ENCODE measurements around the gene ABCE1. TPM values are rescaled to one million over a fixed set of nuclear protein-coding genes. Genes with fewer than 3 reads are reported as not detected.

ABCE1 gene
- total and polyA plus RNA-seq, 10 of the 15 experiments (the other 5 are each of a cell fraction or from before 2014, with no cell fraction given): 75.9 to 172 (median 134) TPM

DNA sequence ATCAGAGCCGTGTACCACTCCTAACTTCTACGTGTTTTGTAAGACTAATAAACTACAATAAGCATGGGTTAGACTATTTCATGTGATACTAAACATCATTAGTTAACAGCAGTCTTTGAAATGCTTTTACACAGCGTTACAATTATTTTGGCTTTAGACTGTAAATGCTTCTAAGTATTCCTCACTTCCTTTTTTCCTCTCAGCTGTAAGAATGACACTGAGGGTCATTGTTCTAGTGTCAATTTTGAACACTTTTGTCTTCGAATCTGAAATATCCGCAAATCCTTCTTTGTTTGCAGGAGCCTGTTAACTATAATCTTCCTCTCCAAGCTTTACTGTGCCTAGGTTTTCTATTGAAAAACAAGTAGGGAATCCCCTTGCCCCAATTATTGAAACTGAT lies 1.5 kb downstream of the ABCE1 start:
- BruUV-seq (replicated peaks): no TSS peak
- WGBS (ENCODE audit: insufficient coverage, insufficient replicate concordance, low lambda C conversion rate, missing lambda C conversion rate): 0% methylated on average over 5 of the region's 5 CpGs
- in situ Hi-C loops (cut with MboI): loop anchor here (25.0 kb wide), 1 partner anchor 1562 kb away; no protein-coding TSS in a partner anchor
- ATAC-seq (peak; percentile 12), FAIRE-seq (no peak), DNase-seq (ENCODE audit: low read depth, low spot score) (no peak)
- H3K4me2 ChIP-seq (ENCODE audit: control insufficient read depth, insufficient read depth): peak overlapping the region; percentile 9
- peak overlapping the region; percentile 94 for H3K4me3 ChIP-seq
- peak overlapping the region; percentile 86 for H3K27ac ChIP-seq (ENCODE audit: control insufficient read depth, insufficient read depth)
- peaks cover 93% of the 10 kb centered on the region for H3K79me2 ChIP-seq (ENCODE audit: control insufficient read depth, insufficient read depth, low read length)
- no peak overlapping the region for H2AFZ ChIP-seq (ENCODE audit: control insufficient read depth, low read depth, low read length)
- RAD21 ChIA-PET (ENCODE audit: unreplicated experiment): interaction anchor here (0.6 to 4.4 kb wide), 9 partner anchors 12 to 128 kb away, joined by 3 to 30 read pairs (median 3); no protein-coding TSS in a partner anchor
- no peaks in the 10 kb centered on the region for H3K27me3 ChIP-seq (replicated peaks in 1 of 2; ENCODE audit: control insufficient read depth in 2 of 2, insufficient read depth in 2 of 2, low read length in 1 of 2)
- CTCF ChIA-PET: interaction anchor here (1.2 to 6.6 kb wide), 4 partner anchors 15 to 81 kb away, joined by 3 to 30 read pairs (median 10); no protein-coding TSS in a partner anchor
- H3K9ac ChIP-seq (ENCODE audit: control insufficient read depth, insufficient read depth, low read length): peak overlapping the region; percentile 92
- intact Hi-C loops (cut with micrococcal nuclease; ENCODE audit: unreplicated experiment): loop anchor here (5.0 kb wide), 1 partner anchor 518 kb away; the partner anchor contains the start of gene MMAA
- SMC1A ChIA-PET (ENCODE audit: uncharacterized antibody, unreplicated experiment): interaction anchor here (0.6 to 4.9 kb wide), 15 partner anchors 12 to 524 kb away, joined by 3 to 34 read pairs (median 4); no protein-coding TSS in a partner anchor
- H3K36me3 ChIP-seq (ENCODE audit: control insufficient read depth in 2 of 2, insufficient read depth in 2 of 2, low read length in 1 of 2): peaks cover 0 to 2% of the 10 kb centered on the region in 2 experiments; a peak in 1 of 4 replicates
- POLR2A ChIA-PET: interaction anchor here (0.6 to 2.7 kb wide), 5 partner anchors 33 to 1193 kb away, joined by 3 to 25 read pairs (median 4); no protein-coding TSS in a partner anchor
- no peaks in the 10 kb centered on the region for H3K9me3 ChIP-seq (replicated peaks; ENCODE audit: control insufficient read depth, insufficient read depth, low read length)
- peaks cover 10% of the 10 kb centered on the region for H3K4me1 ChIP-seq (ENCODE audit: control insufficient read depth, insufficient read depth, low read length)
- no peaks in the 10 kb centered on the region for H4K20me1 ChIP-seq (ENCODE audit: control insufficient read depth, insufficient read depth)
- TF ChIP-seq RAD51 (IDR thresholded peaks at IDR 0.05): no peak
- TF ChIP-seq FOXK2 (IDR thresholded peaks at IDR 0.05): no peak
- TF ChIP-seq MXI1 (IDR thresholded peaks at IDR 0.05; ENCODE audit: low read depth, low read length): no peak
- no peak for TF ChIP-seq TAF1 (IDR thresholded peaks at IDR 0.05; ENCODE audit: borderline replicate concordance, low read depth, low read length)
- TF ChIP-seq, protein P1, sequence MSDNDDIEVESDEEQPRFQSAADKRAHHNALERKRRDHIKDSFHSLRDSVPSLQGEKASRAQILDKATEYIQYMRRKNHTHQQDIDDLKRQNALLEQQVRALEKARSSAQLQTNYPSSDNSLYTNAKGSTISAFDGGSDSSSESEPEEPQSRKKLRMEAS (IDR thresholded peaks at IDR 0.05; ENCODE audit: low read depth, low read length): peak; percentile 7; the same call in 1 of the 2 replicates
- TF ChIP-seq, protein P2, sequence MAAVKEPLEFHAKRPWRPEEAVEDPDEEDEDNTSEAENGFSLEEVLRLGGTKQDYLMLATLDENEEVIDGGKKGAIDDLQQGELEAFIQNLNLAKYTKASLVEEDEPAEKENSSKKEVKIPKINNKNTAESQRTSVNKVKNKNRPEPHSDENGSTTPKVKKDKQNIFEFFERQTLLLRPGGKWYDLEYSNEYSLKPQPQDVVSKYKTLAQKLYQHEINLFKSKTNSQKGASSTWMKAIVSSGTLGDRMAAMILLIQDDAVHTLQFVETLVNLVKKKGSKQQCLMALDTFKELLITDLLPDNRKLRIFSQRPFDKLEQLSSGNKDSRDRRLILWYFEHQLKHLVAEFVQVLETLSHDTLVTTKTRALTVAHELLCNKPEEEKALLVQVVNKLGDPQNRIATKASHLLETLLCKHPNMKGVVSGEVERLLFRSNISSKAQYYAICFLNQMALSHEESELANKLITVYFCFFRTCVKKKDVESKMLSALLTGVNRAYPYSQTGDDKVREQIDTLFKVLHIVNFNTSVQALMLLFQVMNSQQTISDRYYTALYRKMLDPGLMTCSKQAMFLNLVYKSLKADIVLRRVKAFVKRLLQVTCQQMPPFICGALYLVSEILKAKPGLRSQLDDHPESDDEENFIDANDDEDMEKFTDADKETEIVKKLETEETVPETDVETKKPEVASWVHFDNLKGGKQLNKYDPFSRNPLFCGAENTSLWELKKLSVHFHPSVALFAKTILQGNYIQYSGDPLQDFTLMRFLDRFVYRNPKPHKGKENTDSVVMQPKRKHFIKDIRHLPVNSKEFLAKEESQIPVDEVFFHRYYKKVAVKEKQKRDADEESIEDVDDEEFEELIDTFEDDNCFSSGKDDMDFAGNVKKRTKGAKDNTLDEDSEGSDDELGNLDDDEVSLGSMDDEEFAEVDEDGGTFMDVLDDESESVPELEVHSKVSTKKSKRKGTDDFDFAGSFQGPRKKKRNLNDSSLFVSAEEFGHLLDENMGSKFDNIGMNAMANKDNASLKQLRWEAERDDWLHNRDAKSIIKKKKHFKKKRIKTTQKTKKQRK (IDR thresholded peaks at IDR 0.05; ENCODE audit: low read depth, low read length): no peak
- TF ChIP-seq POLR2AphosphoS5 (IDR thresholded peaks at IDR 0.05; ENCODE audit: low read length): no peak
- TF ChIP-seq, protein P3, sequence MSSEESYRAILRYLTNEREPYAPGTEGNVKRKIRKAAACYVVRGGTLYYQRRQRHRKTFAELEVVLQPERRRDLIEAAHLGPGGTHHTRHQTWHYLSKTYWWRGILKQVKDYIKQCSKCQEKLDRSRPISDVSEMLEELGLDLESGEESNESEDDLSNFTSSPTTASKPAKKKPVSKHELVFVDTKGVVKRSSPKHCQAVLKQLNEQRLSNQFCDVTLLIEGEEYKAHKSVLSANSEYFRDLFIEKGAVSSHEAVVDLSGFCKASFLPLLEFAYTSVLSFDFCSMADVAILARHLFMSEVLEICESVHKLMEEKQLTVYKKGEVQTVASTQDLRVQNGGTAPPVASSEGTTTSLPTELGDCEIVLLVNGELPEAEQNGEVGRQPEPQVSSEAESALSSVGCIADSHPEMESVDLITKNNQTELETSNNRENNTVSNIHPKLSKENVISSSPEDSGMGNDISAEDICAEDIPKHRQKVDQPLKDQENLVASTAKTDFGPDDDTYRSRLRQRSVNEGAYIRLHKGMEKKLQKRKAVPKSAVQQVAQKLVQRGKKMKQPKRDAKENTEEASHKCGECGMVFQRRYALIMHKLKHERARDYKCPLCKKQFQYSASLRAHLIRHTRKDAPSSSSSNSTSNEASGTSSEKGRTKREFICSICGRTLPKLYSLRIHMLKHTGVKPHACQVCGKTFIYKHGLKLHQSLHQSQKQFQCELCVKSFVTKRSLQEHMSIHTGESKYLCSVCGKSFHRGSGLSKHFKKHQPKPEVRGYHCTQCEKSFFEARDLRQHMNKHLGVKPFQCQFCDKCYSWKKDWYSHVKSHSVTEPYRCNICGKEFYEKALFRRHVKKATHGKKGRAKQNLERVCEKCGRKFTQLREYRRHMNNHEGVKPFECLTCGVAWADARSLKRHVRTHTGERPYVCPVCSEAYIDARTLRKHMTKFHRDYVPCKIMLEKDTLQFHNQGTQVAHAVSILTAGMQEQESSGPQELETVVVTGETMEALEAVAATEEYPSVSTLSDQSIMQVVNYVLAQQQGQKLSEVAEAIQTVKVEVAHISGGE (CRISPR knock-in tag; IDR thresholded peaks at IDR 0.05): no peak
- TF ChIP-seq SUPT20H (IDR thresholded peaks at IDR 0.05; ENCODE audit: borderline replicate concordance, control insufficient read depth, low read depth, low read length): no peak
- TF ChIP-seq EP300 (IDR thresholded peaks at IDR 0.05; ENCODE audit: borderline replicate concordance in 1 of 2, control insufficient read depth in 1 of 2, low read depth in 2 of 2, low read length in 2 of 2): no peak
- TF ChIP-seq PAX5 (IDR thresholded peaks at IDR 0.05; ENCODE audit: borderline replicate concordance, low read depth, low read length): no peak
- no peak for TF ChIP-seq GATAD2B (conservative IDR thresholded peaks at IDR 0.05; ENCODE audit: low read depth)
- TF ChIP-seq, protein P4, sequence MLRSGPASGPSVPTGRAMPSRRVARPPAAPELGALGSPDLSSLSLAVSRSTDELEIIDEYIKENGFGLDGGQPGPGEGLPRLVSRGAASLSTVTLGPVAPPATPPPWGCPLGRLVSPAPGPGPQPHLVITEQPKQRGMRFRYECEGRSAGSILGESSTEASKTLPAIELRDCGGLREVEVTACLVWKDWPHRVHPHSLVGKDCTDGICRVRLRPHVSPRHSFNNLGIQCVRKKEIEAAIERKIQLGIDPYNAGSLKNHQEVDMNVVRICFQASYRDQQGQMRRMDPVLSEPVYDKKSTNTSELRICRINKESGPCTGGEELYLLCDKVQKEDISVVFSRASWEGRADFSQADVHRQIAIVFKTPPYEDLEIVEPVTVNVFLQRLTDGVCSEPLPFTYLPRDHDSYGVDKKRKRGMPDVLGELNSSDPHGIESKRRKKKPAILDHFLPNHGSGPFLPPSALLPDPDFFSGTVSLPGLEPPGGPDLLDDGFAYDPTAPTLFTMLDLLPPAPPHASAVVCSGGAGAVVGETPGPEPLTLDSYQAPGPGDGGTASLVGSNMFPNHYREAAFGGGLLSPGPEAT (IDR thresholded peaks at IDR 0.05; ENCODE audit: low read depth): 0 out of 2 replicates have a peak, but pooled peaks have one; percentile 33

All from GM12878 (cell line).